Endothelial cell of hepatic sinusoid (primary cell): ENCODE data around the gene RASGEF1C.

Experiments used
- in situ Hi-C: cut with HindIII; loops from 2 replicates; pipeline ENCODE4 v1.10.0; 2017; ENCODE audit warnings: low sequenced_read_pairs

Gene RASGEF1C

GRCh38 chr5:180070756-180071530 is 138.1 kb downstream of the RASGEF1C start:
- in situ Hi-C loops: no loop called here

GRCh38 chr5:180069589-180070247 is 139.3 kb downstream of the RASGEF1C start:
- in situ Hi-C loops: loop anchor here (5.0 kb wide), 1 partner anchor 57 kb away; no protein-coding TSS in a partner anchor

GRCh38 chr5:180068519-180069090 is 140.4 kb downstream of the RASGEF1C start:
- in situ Hi-C loops: loop anchor here (5.0 kb wide), 1 partner anchor 56 kb away; no protein-coding TSS in a partner anchor

GRCh38 chr5:180067986-180068385 is 141.0 kb downstream of the RASGEF1C start:
- in situ Hi-C loops: loop anchor here (5.0 kb wide), 1 partner anchor 56 kb away; no protein-coding TSS in a partner anchor

- in situ Hi-C loops: no loop called here
Observed at GRCh38 chr5:180060192-180060591, 148.8 kb downstream of the RASGEF1C start.

GRCh38 chr5:180059326-180059725 is 149.7 kb downstream of the RASGEF1C start:
- in situ Hi-C loops: no loop called here

- in situ Hi-C loops: no loop called here
Observed at GRCh38 chr5:180056153-180056552, 152.9 kb downstream of the RASGEF1C start.

- in situ Hi-C loops: no loop called here
Observed at GRCh38 chr5:180054226-180054625, 154.8 kb downstream of the RASGEF1C start.

- in situ Hi-C loops: no loop called here
Observed at GRCh38 chr5:180053061-180053602, 155.9 kb downstream of the RASGEF1C start.

GRCh38 chr5:180052211-180052818 is 156.7 kb downstream of the RASGEF1C start:
- in situ Hi-C loops: no loop called here
